SU-DHL-6 (cell line): ENCODE results near the gene EFHC2.

Experiments used
- EZH2phosphoT487 ChIP-seq: fragments of 200-600 bp; sonication (generic), shearing (Covaris generic); conservative IDR thresholded peaks from 2 replicates; pipeline ENCODE4 v1.6.1; 2018; ENCODE audit warnings: mild to moderate bottlenecking, antibody characterized with exemption, low read length, moderate library complexity, mixed read lengths
- TF ChIP-seq, protein P1 (sequence below): fragments of 200-600 bp; sonication (generic); IDR thresholded peaks from one replicate; pipeline ENCODE4 v1.5.1; 2017; ENCODE audit warnings: antibody characterized with exemption, mild to moderate bottlenecking, low read length, moderate library complexity; ENCODE audit not compliant: insufficient read depth, poor library complexity, severe bottlenecking

DNA sequence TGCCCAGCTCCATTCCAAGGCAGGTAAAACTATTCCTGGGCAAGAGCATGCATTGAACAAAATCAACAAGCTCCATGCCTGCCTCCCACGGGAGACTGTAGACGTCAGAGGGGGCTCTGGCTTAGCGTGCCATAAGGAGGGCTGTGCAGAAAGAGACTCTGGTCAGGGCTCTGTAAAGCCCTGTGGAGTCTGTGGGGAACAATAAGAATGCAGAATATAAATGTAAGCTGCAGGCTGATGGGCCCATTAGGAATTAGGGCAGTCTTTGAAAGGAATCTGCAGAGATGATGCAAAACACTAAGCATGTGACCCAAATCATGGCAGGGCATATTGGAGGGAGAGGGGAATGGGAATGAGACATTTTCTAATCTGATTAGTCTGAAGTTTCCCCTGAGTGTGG, 170.3 kb downstream of the EFHC2 start:
- TF ChIP-seq, protein P1, sequence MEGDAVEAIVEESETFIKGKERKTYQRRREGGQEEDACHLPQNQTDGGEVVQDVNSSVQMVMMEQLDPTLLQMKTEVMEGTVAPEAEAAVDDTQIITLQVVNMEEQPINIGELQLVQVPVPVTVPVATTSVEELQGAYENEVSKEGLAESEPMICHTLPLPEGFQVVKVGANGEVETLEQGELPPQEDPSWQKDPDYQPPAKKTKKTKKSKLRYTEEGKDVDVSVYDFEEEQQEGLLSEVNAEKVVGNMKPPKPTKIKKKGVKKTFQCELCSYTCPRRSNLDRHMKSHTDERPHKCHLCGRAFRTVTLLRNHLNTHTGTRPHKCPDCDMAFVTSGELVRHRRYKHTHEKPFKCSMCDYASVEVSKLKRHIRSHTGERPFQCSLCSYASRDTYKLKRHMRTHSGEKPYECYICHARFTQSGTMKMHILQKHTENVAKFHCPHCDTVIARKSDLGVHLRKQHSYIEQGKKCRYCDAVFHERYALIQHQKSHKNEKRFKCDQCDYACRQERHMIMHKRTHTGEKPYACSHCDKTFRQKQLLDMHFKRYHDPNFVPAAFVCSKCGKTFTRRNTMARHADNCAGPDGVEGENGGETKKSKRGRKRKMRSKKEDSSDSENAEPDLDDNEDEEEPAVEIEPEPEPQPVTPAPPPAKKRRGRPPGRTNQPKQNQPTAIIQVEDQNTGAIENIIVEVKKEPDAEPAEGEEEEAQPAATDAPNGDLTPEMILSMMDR = no peak
- TF ChIP-seq EZH2phosphoT487 = no peak
